Measurements from ENCODE around the gene TMEM220. TPM values are rescaled to one million over a fixed set of nuclear protein-coding genes. Genes with fewer than 3 reads are reported as not detected.

TMEM220 gene
- total RNA-seq, 4 donors from 2014 or later, result 1.4 to 9.5 (median 6.3) TPM

- Histone ChIP-seq H3K36me3 (no peaks in the 10 kb centered on the region), H3K27ac (no peak overlapping the region), H3K9me3 (no peaks in the 10 kb centered on the region), H3K4me1 (peaks cover 0 to 32% (median 4%) of the 10 kb centered on the region in 3 donors), H3K4me3 (no peak overlapping the region), H3K27me3 (no peaks in the 10 kb centered on the region)
- 87% methylated on average over 5 of the region's 5 CpGs for WGBS, 2 donors
- no peak for DNase-seq
- intact Hi-C loops (cut with DNase I), result no loop called here
- no peak for TF ChIP-seq CTCF (IDR thresholded peaks at IDR 0.05)
- no peak for TF ChIP-seq POLR2A (IDR thresholded peaks at IDR 0.05)
Measured at GRCh38 chr17:10739386-10739785, 9.6 kb upstream of the TMEM220 start.

DNA sequence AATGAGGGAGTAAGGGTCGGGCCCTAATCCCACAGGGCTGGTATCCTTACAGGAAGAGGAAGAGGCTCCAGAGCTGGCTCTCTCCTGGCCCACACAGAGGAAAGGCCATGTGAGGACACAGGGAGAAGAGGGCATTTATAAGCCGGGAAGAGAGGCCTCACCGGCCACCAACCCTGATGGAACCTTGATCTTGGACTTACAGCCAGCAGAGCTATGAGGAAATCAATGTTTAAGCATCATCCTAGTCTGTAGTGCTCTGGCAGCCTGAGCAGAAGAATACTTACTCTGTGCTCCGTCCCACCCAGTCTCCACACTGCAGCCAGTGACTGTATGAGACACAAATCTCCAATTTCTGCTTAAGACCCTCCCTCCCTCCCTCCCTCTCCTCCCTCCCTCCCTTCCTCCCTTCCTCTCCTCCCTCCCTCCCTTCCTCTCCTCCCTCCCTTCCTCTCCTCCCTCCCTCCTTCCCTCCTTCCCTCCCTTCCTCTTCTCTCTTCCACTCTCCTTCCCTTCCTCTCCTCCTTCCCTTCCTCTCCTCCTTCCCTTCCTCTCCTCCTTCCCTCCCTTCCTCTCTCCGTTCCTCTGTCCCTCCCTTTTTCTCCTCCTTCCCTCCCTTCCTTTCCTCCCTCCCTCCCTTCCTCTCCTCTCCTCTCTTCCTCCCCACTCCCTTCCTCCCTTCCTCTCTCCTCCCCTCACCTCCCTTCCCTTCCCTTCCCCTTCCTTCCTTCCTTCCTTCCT, 8.9 kb upstream of the TMEM220 start:
- Histone ChIP-seq H3K4me3 (no peak overlapping the region), H3K4me1 (peaks cover 0 to 25% (median 0%) of the 10 kb centered on the region in 3 donors), H3K27me3 (no peaks in the 10 kb centered on the region), H3K27ac (peak overlapping the region in 2 of 4 donors; percentile 30 to 36), H3K36me3 (no peaks in the 10 kb centered on the region), H3K9me3 (no peaks in the 10 kb centered on the region)
- intact Hi-C loops (cut with DNase I), result no loop called here
- TF ChIP-seq POLR2A (IDR thresholded peaks at IDR 0.05) (no peak), CTCF (IDR thresholded peaks at IDR 0.05) (no peak)
- no peak for DNase-seq
- WGBS, 2 donors, result 62 to 74% methylated on average over 4 to 5 of the region's 5 CpGs

DNA sequence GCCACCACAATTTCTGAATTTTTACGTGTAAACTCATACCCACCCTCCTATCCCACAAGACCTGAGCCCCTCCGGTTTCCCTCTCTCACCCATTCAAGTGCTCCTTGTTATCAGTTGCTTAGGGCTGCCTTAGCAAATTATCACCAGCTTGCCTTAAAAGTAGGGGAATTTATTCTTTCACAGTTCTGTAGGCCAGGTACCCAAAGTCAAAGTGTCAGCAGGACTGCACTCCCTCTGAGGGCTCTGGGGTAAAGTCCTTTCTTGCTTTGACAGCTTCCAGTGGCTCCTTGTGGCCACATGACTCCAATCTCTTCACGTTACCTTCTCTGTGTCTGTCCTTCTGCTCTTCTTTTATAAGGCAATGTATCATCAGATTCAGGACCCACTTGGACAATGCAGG, 7.9 kb upstream of the TMEM220 start:
- no peaks in the 10 kb centered on the region for H3K36me3 ChIP-seq
- no peaks in the 10 kb centered on the region for H3K27me3 ChIP-seq
- intact Hi-C loops (cut with DNase I), result loop anchor here (2.0 kb wide), 1 partner anchor 107 kb away; no protein-coding TSS in a partner anchor
- WGBS, 2 donors, result 71 to 77% methylated on average over 3 of the region's 3 CpGs
- no peaks in the 10 kb centered on the region for H3K9me3 ChIP-seq
- H3K4me1 ChIP-seq, result peaks cover 0 to 19% (median 0%) of the 10 kb centered on the region in 3 donors
- no peak for DNase-seq
- TF ChIP-seq CTCF (IDR thresholded peaks at IDR 0.05), result no peak
- TF ChIP-seq POLR2A (IDR thresholded peaks at IDR 0.05), result no peak
- H3K27ac ChIP-seq, result peak overlapping the region in 3 of 4 donors; percentile 30 to 62 (median 43)
- no peak overlapping the region for H3K4me3 ChIP-seq

- TF ChIP-seq POLR2A (IDR thresholded peaks at IDR 0.05), result no peak
- TF ChIP-seq CTCF (IDR thresholded peaks at IDR 0.05), result peak; percentile 36 to 89 (median 78)
- no peak for DNase-seq
- H3K9me3 ChIP-seq, result no peaks in the 10 kb centered on the region
- WGBS, 2 donors, result 4% methylated on average over 6 of the region's 6 CpGs
- intact Hi-C loops (cut with DNase I), result loop anchor here (2.0 kb wide), 1 partner anchor 108 kb away; no protein-coding TSS in a partner anchor
- peaks cover 0 to 19% (median 0%) of the 10 kb centered on the region in 3 donors for H3K4me1 ChIP-seq
- H3K27ac ChIP-seq, result peak overlapping the region in 3 of 4 donors; percentile 30 to 62 (median 43)
- no peaks in the 10 kb centered on the region for H3K27me3 ChIP-seq
- no peaks in the 10 kb centered on the region for H3K36me3 ChIP-seq
- no peak overlapping the region for H3K4me3 ChIP-seq
Measured at GRCh38 chr17:10737168-10737622, 7.4 kb upstream of the TMEM220 start.

- H3K9me3 ChIP-seq, result no peaks in the 10 kb centered on the region
- TF ChIP-seq CTCF (IDR thresholded peaks at IDR 0.05), result no peak
- no peak for TF ChIP-seq POLR2A (IDR thresholded peaks at IDR 0.05)
- H3K27me3 ChIP-seq, result no peaks in the 10 kb centered on the region
- no peaks in the 10 kb centered on the region for H3K36me3 ChIP-seq
- H3K4me1 ChIP-seq, result peaks cover 0 to 27% (median 4%) of the 10 kb centered on the region in 3 donors
- H3K27ac ChIP-seq, result no peak overlapping the region
- intact Hi-C loops (cut with DNase I), result loop anchor here (2.0 kb wide), 1 partner anchor 109 kb away; no protein-coding TSS in a partner anchor
- DNase-seq, result no peak
- H3K4me3 ChIP-seq, result no peak overlapping the region
- WGBS, 2 donors, result 83 to 90% methylated on average over 4 of the region's 4 CpGs
Measured at GRCh38 chr17:10735821-10736220, 6.0 kb upstream of the TMEM220 start.

Data from esophagus squamous epithelium (tissue), 5 donors.